Lower lobe of right lung (tissue), 2 donors: ENCODE results near the gene DOCK3. TPM values are rescaled to one million over a fixed set of nuclear protein-coding genes. Genes with fewer than 3 reads are reported as not detected.

Experiments
- ATAC-seq, 2 donors: fragments of 200-7000 bp; cut with Tn5 transposase; one replicate each; pipeline ENCODE4 v1.9.1; 2020 to 2022; ENCODE audit warnings: mild to moderate bottlenecking in 2 of 2, moderate library complexity in 2 of 2
- DNase-seq: peaks from one replicate; pipeline ENCODE4 v3.0.0-alpha.2; 2020
- H3K27ac ChIP-seq: fragments of 200-600 bp; one replicate; pipeline ENCODE4 v1.8.0; 2022
- H3K27me3 ChIP-seq: fragments of 200-600 bp; one replicate; pipeline ENCODE4 v1.8.0; 2022; ENCODE audit warnings: low read depth
- H3K36me3 ChIP-seq: fragments of 200-600 bp; one replicate; pipeline ENCODE4 v1.8.0; 2022; ENCODE audit warnings: mild to moderate bottlenecking
- H3K4me1 ChIP-seq: fragments of 200-600 bp; one replicate; pipeline ENCODE4 v1.8.0; 2022
- H3K4me3 ChIP-seq: fragments of 200-600 bp; one replicate; pipeline ENCODE4 v1.8.0; 2022; ENCODE audit warnings: mild to moderate bottlenecking
- H3K9me3 ChIP-seq: fragments of 200-600 bp; one replicate; pipeline ENCODE4 v1.8.0; 2022
- CTCF ChIP-seq: fragments of 200-600 bp; IDR thresholded peaks from one replicate; pipeline ENCODE4 v1.8.0; 2022; ENCODE audit warnings: antibody characterized with exemption, mild to moderate bottlenecking
- intact Hi-C: fragments of 100-400 bp; cut with DNase I; formaldehyde crosslinking; loops from one replicate; pipeline ENCODE4 v1.11.0; 2022
- total RNA-seq: library from RNA; stranded (reverse); fragmentation: NEBNext Ultra II Directional; extraction: Animal tissue kit (Norgen Biotek cat#: 25700); gene quantifications from one replicate; pipeline ENCODE4 v1.2.1, GENCODE V29; 2021
- donor health status: DM: no; HTN: yes; CAD: no; lungs with severe emphysema.

The DOCK3 gene
- total RNA-seq, 1 donor from 2014 or later, result 1.5 TPM

- no peak for TF ChIP-seq CTCF
- H3K4me3 ChIP-seq, result no peak overlapping the region
- ATAC-seq, result no peak
- no peak overlapping the region for H3K27ac ChIP-seq
- intact Hi-C loops, result no loop called here
- DNase-seq, result no peak
- no peaks in the 10 kb centered on the region for H3K36me3 ChIP-seq
- no peaks in the 10 kb centered on the region for H3K27me3 ChIP-seq
- H3K9me3 ChIP-seq, result peaks cover 18% of the 10 kb centered on the region
- H3K4me1 ChIP-seq, result no peaks in the 10 kb centered on the region
Observed at GRCh38 chr3:50994537-50994936, 319.8 kb downstream of the DOCK3 start.

GRCh38 chr3:50995085-50995824 is 320.5 kb downstream of the DOCK3 start:
- TF ChIP-seq CTCF, result no peak
- intact Hi-C loops, result no loop called here
- no peak for DNase-seq
- no peak for ATAC-seq
- Histone ChIP-seq H3K4me3 (no peak overlapping the region), H3K36me3 (no peaks in the 10 kb centered on the region), H3K4me1 (no peaks in the 10 kb centered on the region), H3K27ac (no peak overlapping the region), H3K27me3 (no peaks in the 10 kb centered on the region), H3K9me3 (peaks cover 18% of the 10 kb centered on the region)

- Histone ChIP-seq H3K4me1 (no peaks in the 10 kb centered on the region), H3K9me3 (no peaks in the 10 kb centered on the region), H3K4me3 (no peak overlapping the region), H3K27ac (no peak overlapping the region), H3K36me3 (no peaks in the 10 kb centered on the region), H3K27me3 (no peaks in the 10 kb centered on the region)
- DNase-seq (no peak), ATAC-seq (no peak)
- intact Hi-C loops, result no loop called here
- no peak for TF ChIP-seq CTCF
Observed at GRCh38 chr3:51002495-51002894, 327.8 kb downstream of the DOCK3 start.

- no peaks in the 10 kb centered on the region for H3K27me3 ChIP-seq
- H3K27ac ChIP-seq, result no peak overlapping the region
- H3K36me3 ChIP-seq, result no peaks in the 10 kb centered on the region
- intact Hi-C loops, result no loop called here
- H3K9me3 ChIP-seq, result no peaks in the 10 kb centered on the region
- no peak overlapping the region for H3K4me3 ChIP-seq
- ATAC-seq (no peak), DNase-seq (no peak)
- no peak for TF ChIP-seq CTCF
- H3K4me1 ChIP-seq, result no peaks in the 10 kb centered on the region
Observed at GRCh38 chr3:51004235-51004634, 329.5 kb downstream of the DOCK3 start.

GRCh38 chr3:51024121-51024520 is 349.4 kb downstream of the DOCK3 start:
- Histone ChIP-seq H3K4me1 (no peaks in the 10 kb centered on the region), H3K36me3 (no peaks in the 10 kb centered on the region), H3K27ac (no peak overlapping the region), H3K27me3 (no peaks in the 10 kb centered on the region), H3K9me3 (no peaks in the 10 kb centered on the region), H3K4me3 (no peak overlapping the region)
- DNase-seq (no peak), ATAC-seq (no peak)
- TF ChIP-seq CTCF, result no peak
- intact Hi-C loops, result no loop called here
